NCI-H1092 treated with DMSO at 0.1 percent for 48 hours (cell line): ENCODE results near the gene TCEA3.

ENCODE experiments used
- DNase-seq: peaks from one replicate; lab custom pipeline; 2025; lab: John Stamatoyannopoulos, UW

The TCEA3 gene

DNA sequence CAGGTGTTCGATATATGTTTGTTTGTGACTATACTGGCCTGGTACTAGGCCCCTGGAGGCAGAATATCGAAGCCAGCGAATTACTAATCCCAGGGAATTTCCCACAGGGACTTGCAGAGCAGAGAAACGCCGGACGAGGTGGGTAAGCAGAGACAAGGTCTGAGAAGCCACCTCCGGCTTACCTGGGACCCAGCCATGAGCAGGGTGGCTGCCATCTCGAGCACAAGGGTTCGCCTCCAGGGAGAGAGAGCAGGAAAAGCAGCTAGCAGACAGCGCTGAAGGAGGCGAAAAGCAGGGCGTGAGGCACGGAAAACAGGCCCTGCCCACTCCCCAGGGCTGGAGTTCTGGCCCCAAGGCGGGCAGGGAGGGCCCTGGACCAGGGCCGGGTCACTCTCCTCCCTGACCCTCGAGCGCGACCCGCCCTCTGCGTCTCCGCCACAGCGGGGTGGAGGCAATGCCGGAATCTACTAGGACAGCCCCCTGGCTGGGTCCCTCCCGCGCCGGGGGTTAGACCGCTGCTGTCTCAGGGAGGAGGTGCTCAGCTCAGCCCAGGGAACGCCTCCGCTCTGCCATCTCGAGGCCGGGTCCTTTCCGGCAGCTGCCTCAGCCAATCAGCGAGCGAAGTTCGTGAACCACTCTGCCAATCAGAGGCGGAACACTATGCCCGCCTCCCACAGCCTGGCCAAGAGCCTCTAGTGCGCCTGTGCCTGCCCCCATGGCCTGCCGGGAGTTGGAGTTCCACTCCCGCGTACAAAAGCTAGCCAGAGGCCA is 56.6 kb downstream of the TCEA3 start:
- peak; percentile 100 for DNase-seq

DNA sequence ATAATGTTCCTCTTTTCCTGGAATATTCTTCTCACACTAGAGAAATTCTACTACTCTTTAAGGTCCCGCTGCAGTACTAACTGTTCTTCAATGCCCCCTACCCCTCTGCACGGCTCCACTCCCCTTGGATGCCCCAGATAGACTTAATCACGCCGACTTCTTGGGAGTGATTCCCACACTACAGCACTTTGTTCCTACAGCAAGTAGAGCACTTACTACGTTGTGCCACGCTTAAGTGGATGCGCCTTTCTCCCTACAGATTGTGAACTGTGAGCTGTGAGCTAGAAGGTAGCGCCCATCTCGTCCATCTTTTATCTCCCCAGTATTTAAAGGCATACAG is 57.1 kb downstream of the TCEA3 start:
- DNase-seq: no peak

DNA sequence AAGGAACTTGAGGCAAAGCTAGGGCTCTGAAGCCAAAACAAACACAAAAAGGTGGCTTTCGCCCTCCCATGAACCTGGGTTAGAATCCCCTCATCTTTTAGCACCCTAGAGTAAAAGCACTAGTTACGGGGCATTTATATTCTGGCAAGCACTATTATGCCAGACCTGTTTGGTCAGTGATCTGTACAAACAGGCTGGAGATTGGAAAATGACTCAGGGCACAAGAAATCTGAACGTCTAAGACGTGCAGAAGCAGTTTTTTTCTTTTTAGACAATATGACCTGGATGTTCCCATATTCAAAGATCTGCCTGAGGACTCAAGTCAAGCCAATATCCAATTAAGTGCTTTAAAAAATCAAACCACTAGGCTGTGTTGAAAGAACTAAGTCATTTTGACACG is 58.0 kb downstream of the TCEA3 start:
- DNase-seq: no peak

DNA sequence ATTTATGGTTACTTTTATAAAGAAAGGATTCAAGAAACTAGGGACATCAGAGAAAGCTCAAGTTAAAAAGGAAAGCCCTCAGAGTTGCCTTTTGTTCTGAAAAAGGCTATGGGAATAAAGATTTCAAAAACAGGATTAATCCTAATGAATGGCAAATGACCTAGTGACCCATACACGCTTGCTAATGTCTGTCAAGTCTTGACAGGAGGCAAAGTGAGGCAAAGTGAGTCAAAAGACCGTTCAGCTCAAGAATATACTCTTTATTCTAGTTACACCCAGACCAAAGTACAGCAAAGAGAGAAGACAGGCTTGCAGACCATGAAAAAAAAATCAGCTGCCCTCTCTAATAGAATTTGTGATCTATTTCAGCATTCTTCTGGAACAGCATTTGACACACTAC is 58.4 kb downstream of the TCEA3 start:
- DNase-seq: no peak

DNA sequence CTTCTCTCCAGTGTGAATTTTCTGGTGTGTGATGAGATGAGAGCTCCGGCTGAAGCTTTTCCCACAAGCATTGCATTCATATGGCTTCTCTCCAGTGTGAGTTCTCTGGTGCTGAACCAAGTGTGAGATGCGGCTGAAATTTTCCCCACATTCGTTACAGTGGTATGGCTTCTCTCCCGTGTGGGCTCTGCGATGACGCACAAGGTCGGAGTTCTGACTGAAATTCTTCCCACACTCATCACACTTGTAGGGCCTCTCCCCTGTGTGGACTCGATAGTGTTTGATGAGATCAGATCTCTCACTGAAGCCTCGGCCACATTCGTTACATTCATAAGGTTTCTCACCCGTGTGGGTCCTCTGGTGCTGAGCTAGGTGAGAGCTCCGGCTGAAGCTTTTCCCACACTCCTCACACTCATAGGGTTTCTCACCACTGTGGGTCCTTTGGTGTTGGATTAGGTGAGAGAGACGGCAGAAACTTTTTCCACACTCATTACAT is 62.3 kb downstream of the TCEA3 start:
- no peak for DNase-seq

DNA sequence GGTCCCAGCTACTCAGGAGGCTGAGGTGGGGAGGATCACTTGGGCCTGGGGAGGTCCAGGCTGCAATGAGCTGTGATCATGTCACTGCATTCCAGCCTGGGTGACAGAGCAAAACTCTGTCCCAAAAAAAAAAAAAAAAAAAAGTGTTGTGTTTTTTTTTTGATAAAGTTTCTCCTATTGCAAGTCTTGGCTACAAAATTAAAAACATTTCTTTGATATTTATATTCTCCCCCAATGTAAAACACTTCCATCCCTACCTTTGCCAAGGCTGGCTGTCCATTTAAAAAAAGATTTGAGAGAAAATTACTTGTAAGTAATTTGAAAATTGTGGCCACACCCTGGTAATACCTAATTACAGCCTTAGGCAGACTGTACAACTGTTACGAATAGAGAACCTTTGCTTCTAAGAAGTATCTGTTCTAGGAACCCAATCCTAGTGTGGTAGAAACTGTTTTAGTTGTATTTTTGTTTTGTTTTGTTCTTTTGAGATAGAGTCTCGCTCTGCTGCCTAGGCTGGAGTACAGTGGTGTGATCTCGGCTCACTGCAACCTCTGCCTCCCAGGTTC is 66.2 kb downstream of the TCEA3 start:
- no peak for DNase-seq

DNA sequence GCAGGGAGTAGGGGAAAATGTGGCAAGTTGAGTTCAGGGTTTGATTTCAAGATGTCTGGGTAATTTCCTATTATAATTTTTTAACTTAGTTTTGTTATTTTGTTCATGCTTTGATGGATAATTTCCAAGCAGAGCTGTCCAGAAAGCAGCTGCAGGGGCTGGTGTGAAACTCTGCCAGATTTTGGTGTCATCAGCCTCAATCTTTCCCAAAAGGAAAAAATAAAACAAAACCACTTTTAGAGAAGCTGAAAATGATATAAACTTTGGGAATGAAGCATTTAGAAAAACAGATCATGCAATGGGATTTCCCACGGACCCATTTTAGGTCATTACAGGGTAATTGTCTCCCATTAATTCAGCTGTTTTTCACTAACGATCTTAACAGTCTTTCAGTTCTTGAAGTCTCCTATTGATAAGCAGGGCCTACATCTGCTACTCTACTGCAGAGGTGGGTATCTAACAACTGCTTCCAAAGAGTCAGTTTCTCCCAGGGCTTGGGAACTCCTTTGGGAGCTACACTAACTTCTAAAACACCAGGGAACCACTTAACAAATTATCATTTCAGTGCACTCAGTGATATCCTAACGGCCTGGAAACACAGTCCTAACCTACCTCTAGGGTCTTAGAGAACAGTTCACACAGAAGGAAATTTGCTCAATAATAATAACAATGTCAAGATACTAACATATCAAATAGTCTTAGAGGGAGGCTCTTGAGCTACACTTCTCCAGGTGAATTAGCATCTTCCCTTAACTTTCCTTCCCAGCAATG is 67.2 kb downstream of the TCEA3 start:
- DNase-seq: no peak

DNA sequence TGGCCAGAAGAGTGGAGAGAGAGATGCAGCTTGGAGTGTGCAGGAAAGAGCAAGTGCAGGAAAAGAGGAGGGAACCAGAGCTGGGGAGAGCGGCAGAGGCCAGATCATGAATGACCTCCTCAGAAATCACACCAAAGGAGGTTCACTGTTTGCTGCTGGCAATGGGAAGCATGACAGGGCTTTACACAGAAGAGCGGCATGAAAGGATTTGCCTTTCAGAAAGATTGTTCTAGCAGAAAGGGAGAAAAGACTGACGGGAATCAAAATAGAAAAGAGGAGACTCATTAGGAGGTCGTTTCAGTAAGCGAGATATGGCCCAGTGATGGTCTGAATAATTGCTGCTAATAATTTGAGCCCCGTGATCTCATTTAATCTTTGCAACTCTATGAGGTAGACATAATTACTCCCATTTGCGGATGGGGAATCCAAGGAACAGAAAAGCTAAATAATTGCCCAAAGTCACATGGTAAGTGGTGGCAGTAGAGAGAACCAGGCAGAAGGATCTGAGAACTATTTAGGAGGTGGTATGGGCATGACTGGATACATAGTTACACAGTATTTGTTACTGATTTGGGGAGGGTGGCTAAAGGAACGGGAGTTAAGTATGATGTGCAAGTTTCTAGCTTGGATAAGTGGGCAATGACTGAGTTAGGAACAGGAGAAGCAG is 67.9 kb downstream of the TCEA3 start:
- no peak for DNase-seq

DNA sequence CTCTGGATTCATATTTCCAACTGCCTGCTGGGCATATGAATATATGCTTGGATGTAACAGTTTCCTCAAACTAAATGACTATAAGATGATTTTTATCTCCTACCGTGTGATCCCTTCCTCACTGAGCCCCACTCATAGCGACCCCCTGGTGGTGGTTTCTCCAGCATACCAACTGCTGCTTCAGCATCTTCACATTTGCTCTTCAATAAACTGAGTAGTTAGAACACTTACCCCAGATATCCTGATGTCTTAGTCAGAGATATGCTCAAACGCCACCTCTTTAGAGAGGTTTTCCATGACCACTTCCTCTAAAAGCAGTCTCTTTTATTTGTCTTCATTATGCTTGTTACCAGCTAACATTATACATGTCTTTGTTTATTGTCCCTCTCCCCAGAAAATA is 70.3 kb downstream of the TCEA3 start:
- no peak for DNase-seq

DNA sequence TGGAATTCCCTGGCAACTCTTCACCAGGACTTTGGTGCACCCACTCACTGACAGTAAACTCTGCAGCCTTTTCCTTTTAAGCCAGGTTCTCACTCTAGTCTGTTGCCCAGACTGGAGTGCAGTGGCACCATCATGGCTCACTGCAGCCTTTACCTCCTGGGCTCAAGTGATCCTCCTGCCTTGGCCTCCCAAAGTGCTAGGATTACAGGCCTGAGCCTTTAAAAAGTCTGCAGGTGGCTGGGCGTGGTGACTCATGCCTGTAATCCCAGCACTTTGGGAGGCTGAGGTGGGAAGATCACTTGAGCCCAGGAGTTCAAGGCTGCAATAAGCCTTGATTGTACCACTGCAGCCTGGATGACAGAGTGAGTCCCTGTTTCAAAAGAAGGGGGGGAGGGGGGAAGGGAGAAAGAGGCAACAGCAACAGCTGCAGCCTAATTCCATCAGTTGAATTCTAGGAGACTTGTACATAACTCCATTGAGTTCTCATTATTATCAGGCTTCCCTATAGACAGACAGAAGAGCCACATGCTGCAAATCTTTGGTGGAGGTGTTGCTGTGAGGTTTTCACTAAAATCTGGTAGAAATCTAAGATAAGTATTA is 72.4 kb downstream of the TCEA3 start:
- no peak for DNase-seq

DNA sequence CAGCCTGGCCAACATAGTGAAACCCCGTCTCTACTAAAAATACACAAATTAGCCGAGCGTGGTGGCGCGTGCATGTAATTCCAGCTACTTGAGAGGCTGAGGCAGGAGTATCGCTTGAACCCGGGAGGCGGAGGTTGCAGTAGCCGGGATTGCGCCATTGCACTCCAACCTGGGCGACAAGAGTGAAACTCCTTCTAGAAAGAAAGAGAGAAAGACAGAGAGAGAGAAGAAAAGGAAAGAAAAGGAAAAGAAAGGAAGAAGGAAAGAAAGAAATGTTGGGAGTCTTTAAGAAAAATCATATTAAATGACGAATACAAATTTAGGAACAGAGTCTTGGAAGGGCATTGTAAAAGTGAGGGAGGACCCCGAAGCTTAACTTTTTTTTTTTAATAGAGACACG is 78.6 kb downstream of the TCEA3 start:
- DNase-seq: no peak

DNA sequence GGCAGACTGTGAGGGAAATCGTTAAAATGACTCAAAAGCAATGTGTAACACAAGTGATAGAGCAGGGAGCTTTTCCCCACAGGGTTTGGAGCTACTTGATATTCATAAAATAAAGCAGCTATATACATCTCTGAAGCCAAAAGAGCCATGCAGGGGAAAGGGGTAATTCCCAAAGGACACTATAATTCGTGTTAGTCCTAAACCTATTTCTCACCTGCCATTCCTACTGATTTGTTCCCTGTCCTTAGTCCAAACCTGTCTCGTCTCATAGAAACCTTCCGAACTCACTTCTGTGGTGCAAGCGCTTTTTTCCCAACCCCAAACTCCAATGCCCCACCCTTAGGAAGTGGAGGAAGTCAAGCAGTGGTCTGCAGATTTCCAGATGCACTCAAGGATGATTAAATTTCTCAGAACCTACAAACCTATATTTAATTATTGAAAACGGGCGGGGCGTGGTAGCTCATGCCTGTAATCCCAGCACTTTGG is 79.5 kb downstream of the TCEA3 start:
- DNase-seq: peak; percentile 77

DNA sequence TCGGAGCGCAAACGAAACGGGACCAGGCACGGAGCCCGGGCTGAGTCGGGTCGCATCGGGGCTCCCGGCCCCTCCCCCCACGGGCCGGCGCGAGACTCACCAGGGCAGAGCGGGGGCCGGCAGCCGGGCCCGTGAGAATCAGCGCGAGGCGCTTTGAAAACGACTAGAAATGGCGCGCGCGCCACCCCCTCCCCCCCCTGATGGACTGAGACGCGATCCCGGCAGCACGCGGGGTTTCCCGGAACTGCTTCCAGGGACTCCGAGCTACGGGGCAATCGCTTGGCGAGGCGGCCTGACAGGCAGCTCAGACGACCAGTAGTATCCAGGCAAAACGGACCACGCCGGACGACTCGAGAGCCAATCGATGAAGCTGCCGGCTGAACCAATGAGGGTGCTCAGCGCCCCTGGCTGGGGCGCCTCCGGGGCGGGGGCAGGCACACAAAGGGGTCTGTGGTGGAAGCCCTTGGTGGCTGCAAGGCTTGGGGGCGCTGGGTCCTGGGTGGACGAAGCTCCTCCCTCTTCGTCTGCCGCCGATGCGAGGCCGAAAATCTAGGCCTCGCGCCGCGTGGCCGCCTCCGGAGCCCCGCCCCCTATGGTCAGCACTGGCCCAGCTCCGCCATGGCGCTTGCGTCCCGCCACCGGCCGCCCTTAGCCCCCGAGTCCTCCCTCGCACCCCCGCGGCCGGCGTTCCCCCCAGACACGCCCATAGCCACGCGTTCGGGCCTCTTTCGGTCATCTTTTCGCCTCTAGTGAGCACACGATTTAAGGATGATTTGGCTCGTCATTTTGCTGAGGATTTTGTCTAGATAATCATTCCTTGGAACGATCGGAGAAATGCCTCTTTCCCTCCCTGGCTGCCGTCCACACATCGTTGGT is 80.2 kb downstream of the TCEA3 start, which contains the start of gene HNRNPR:
Gene HNRNPR (minus strand): TSS at position 174 of the 876 bp plus-strand sequence. CDS start 3,276 bp downstream, outside the sequence.
- peak; percentile 100 for DNase-seq

DNA sequence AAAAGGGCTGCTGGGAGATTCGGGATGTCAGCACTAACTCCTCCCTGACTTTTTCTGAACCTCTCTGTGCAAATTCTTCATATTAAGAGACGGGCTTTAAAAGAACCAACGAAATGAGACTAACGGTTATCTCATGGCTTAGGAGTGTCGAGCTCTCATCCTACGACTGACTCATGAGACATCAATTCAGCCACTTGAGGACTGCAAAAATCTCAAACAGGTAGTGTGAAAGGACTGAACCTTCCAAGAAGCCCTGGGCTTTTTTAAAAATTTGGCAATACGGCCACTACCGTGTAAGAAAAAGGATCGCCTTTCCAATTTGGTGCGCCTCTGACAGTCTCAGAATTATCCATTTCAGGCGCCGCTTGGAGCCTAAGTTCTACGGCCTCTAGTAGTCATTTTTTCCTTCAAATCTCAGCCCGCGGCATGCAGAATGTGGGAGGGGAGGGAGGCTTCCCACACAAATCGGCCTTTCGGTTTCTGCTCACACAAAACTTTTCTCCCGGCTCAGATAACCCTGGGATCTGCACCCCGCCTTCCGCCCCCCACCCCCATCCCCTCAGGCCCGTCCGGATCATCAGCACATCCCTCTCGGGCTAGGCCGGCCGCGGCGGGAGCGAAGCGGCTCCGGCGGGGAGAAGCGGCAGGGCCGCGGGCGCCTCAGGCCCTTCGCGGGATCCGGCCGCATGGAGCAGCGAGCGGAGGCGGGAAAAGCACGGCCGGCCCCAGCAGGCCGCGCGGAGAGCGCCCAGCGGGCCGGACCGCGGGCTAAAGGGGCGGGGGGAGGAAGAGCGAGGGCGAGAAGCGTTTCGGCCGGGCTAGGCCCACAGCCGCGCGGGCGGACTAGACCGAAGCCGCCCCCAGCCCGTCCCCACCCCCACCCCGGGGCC is 81.1 kb downstream of the TCEA3 start:
- DNase-seq: peak; percentile 50

DNA sequence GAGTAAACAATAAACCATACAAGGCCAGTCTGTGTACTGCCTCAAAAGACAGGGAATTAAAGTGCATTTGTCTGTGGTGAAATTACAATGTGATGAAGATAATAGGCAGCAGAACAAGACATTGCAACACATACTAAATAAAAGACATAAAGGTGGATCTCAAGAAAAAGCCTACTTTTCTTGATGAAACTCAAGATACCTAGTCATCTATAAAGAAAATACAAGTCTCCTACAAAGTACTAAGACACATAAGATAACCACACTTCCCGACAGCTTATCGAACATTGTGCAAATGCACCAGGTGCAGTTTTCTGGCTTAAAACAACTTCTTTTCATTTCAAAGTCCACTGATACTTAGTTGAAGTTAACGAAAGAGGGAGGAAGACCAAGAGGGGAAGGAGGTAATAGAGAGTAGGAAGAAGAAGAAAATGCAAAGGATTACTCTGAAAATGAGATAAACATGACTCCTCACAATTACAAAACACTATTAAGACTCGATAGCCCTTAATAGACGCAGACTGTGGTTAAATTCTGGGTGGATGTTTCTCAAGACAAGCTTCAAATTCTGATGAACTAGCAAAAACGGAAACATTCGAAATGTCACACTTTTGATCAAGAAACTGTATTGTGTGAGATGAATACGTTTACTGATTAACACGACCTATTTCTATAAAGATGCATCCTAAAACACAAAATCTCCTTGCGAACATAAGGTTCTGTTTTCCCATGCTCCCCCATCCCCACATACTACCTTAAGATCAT is 82.4 kb downstream of the TCEA3 start:
- DNase-seq: no peak

DNA sequence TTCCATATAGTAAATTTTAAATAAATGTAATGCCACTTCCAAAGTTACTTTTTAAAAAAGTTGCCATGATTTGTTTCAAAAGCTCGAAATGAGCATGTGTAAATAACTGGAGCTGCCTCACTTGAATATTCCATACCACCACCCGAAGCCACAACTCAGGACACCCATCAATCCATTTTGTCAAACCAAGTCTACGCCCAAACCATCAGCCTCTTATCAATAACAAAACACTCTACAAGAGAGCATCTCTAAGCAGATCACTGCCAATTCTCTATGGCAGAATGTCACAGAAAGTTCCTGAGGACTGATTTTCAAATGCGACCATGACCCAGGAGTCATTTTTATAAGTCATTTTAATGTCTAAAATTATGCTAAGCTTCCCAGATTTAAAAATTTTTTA is 84.9 kb downstream of the TCEA3 start:
- no peak for DNase-seq

DNA sequence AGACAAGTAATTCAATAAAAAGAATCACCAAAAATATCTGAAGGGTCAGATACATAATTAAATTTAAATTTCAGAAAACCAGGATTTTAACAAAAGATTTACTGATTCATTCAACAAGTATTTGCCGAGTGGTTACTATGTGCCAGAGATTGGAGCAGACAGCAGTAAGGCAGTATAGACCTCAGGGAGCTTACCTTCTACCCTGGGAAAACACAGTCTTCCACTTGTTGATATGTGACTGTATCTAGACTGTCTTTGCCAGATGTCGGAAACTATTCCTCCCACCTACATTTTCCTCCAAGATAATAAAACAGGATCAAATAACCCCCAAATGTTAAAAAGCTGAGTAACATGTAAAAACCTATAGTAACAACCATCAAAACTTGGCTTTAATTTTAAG is 86.7 kb downstream of the TCEA3 start:
- no peak for DNase-seq

DNA sequence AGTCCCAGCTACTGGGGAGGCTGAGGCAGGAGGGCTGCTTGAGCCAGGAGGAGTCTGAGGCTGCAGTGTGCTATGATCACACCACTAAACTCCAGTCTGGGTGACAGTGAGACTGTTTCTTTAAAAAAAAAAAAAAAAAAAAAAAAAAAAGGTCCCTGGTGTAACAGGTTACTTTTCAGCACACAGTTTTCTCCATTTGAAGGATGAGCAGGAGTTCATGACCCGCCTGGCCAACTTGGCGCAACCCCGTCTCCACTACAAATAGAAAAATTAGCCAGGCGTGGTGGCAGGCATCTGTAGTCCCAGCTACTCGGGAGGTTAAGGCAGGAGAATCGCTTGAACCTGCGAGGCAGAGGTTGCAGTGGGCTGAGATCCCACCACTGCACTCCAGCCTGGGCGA is 92.8 kb downstream of the TCEA3 start:
- DNase-seq: no peak
